GM12865 (cell line): ENCODE measurements around the gene DNAH3.

Source experiments
- DNase-seq: peaks from one replicate; pipeline ENCODE4 v3.0.0; 2010; ENCODE audit warnings: low read depth
- H3K4me3 ChIP-seq: 2 replicates; pipeline ENCODE4 v1.5.1; 2011; ENCODE audit warnings: mild to moderate bottlenecking, low read depth, low read length, control low read depth
- CTCF ChIP-seq: IDR thresholded peaks from 2 replicates; pipeline ENCODE4 v1.5.1; 2011; ENCODE audit warnings: low read length, control low read depth, low read depth, inconsistent platforms; ENCODE audit not compliant: insufficient read depth; ENCODE audit errors: missing control alignments

The DNAH3 gene

GRCh38 chr16:21167929-21168602 lies 17.4 kb upstream of the DNAH3 start:
- TF ChIP-seq CTCF: no peak
- no peak for DNase-seq
- no peak overlapping the region for H3K4me3 ChIP-seq

GRCh38 chr16:21167360-21167759 lies 16.7 kb upstream of the DNAH3 start:
- no peak for DNase-seq
- no peak overlapping the region for H3K4me3 ChIP-seq
- no peak for TF ChIP-seq CTCF

- TF ChIP-seq CTCF: no peak
- no peak overlapping the region for H3K4me3 ChIP-seq
- DNase-seq: no peak
Observed at GRCh38 chr16:21166561-21166961, 15.9 kb upstream of the DNAH3 start.

GRCh38 chr16:21164521-21165168 lies 14.0 kb upstream of the DNAH3 start:
- H3K4me3 ChIP-seq: no peak overlapping the region
- DNase-seq: no peak
- no peak for TF ChIP-seq CTCF

- DNase-seq: no peak
- H3K4me3 ChIP-seq: no peak overlapping the region
- no peak for TF ChIP-seq CTCF
Observed at GRCh38 chr16:21163576-21163975, 12.9 kb upstream of the DNAH3 start.

- H3K4me3 ChIP-seq: no peak overlapping the region
- DNase-seq: no peak
- TF ChIP-seq CTCF: no peak
Observed at GRCh38 chr16:21162661-21163151, 12.1 kb upstream of the DNAH3 start.

GRCh38 chr16:21161211-21161610 lies 10.6 kb upstream of the DNAH3 start:
- no peak for TF ChIP-seq CTCF
- DNase-seq: no peak
- H3K4me3 ChIP-seq: no peak overlapping the region
